ENCODE measurements around the gene THNSL1. TPM values are rescaled to one million over a fixed set of nuclear protein-coding genes. Genes with fewer than 3 reads are reported as not detected.

Gene THNSL1
- total and polyA plus RNA-seq, 2 of the 8 experiments (the other 6 are each of a cell fraction or from before 2014, with no cell fraction given), result 1.4 to 3.1 TPM

- TF ChIP-seq GABPA (IDR thresholded peaks at IDR 0.05; ENCODE audit: borderline replicate concordance, insufficient read depth, low read length) (no peak), BACH1 (IDR thresholded peaks at IDR 0.05; ENCODE audit: low read length) (no peak), CBX8 (IDR thresholded peaks at IDR 0.05; ENCODE audit: borderline replicate concordance, low read depth, low read length) (no peak), EZH2 (IDR thresholded peaks at IDR 0.05; ENCODE audit: low read depth, low read length, severe bottlenecking) (no peak), SP2 (IDR thresholded peaks at IDR 0.05; ENCODE audit: low read length) (no peak), KDM4A (IDR thresholded peaks at IDR 0.05; ENCODE audit: low read depth, low read length, severe bottlenecking) (no peak), POLR2AphosphoS5 (IDR thresholded peaks at IDR 0.05; ENCODE audit: low read depth, low read length) (no peak), CREB1 (IDR thresholded peaks at IDR 0.05) (no peak), KDM5A (IDR thresholded peaks at IDR 0.05; ENCODE audit: low read length) (no peak)
- no peaks in the 10 kb centered on the region for H3K23me2 ChIP-seq (ENCODE audit: low read depth, low read length)
- no peak overlapping the region for H3K4me3 ChIP-seq (ENCODE audit: extremely low read depth in 1 of 4, insufficient read depth in 2 of 4, low read depth in 3 of 4, low read length in 4 of 4)
- no peak overlapping the region for H2BK20ac ChIP-seq (ENCODE audit: low read length)
- no peak overlapping the region for H2BK5ac ChIP-seq (ENCODE audit: low read depth, low read length)
- no peak overlapping the region for H3K4me2 ChIP-seq (ENCODE audit: insufficient read depth in 1 of 2, low read depth in 2 of 2, low read length in 2 of 2)
- ChIA-PET CTCF (ENCODE audit: partially characterized antibody) (interaction anchor here (0.5 kb wide), 1 partner anchor 1497 kb away, joined by 4 read pairs; no protein-coding TSS in a partner anchor), POLR2A (ENCODE audit: partially characterized antibody) (no interaction called here)
- FAIRE-seq, result no peak
- no peak overlapping the region for H3K9ac ChIP-seq (replicated peaks in 1 of 4; ENCODE audit: extremely low read depth in 1 of 4, low read depth in 3 of 4, low read length in 3 of 4)
- no peak overlapping the region for H3K18ac ChIP-seq (ENCODE audit: extremely low read depth, low read length)
- no peak overlapping the region for H2AK5ac ChIP-seq (ENCODE audit: low read depth, low read length)
- no peak overlapping the region for H3K14ac ChIP-seq (ENCODE audit: insufficient read length)
- H2BK120ac ChIP-seq (replicated peaks; ENCODE audit: low read depth, low read length), result no peak overlapping the region
- no peak overlapping the region for H3K23ac ChIP-seq (ENCODE audit: insufficient read length)
- no peaks in the 10 kb centered on the region for H3K79me2 ChIP-seq (ENCODE audit: control insufficient read depth in 1 of 2, insufficient read depth in 2 of 2, low read length in 2 of 2)
- no peak overlapping the region for H3K56ac ChIP-seq (replicated peaks; ENCODE audit: insufficient read length, low read depth, low read length)
- H3K4me1 ChIP-seq (replicated peaks in 1 of 4; ENCODE audit: control insufficient read depth in 3 of 4, insufficient read depth in 4 of 4, low read length in 3 of 4), result no peaks in the 10 kb centered on the region
- H4K20me1 ChIP-seq (replicated peaks in 1 of 2; ENCODE audit: control insufficient read depth in 1 of 2, insufficient read depth in 2 of 2, low read length in 2 of 2), result no peaks in the 10 kb centered on the region
- no peaks in the 10 kb centered on the region for H3K9me3 ChIP-seq (ENCODE audit: insufficient read depth in 2 of 2, low read depth in 1 of 2, low read length in 1 of 2)
- no peak overlapping the region for H4K91ac ChIP-seq (replicated peaks; ENCODE audit: insufficient read length, low read length)
- H3K27ac ChIP-seq (ENCODE audit: low read depth, low read length), result no peak overlapping the region
- H3K36me3 ChIP-seq (ENCODE audit: control insufficient read depth in 2 of 4, insufficient read depth in 4 of 4, low read length in 3 of 4), result no peaks in the 10 kb centered on the region
- H3K4ac ChIP-seq (replicated peaks; ENCODE audit: insufficient read length, low read depth, low read length), result no peak overlapping the region
- H2AFZ ChIP-seq (ENCODE audit: low read length), result no peak overlapping the region
- no peak overlapping the region for H2BK15ac ChIP-seq (ENCODE audit: low read length)
- no peak overlapping the region for H4K8ac ChIP-seq (ENCODE audit: extremely low read depth, insufficient read depth, low read length)
- no peaks in the 10 kb centered on the region for H3K79me1 ChIP-seq (ENCODE audit: low read depth, low read length)
- H4K5ac ChIP-seq (ENCODE audit: insufficient read length, low read depth, low read length), result no peak overlapping the region
- no peak for DNase-seq (ENCODE audit: low read depth in 1 of 2, low spot score in 2 of 2)
- H3K27me3 ChIP-seq (replicated peaks in 1 of 4; ENCODE audit: control insufficient read depth in 3 of 4, extremely low read depth in 1 of 4, insufficient read depth in 3 of 4, low read length in 3 of 4), result no peaks in the 10 kb centered on the region
- H2BK12ac ChIP-seq (ENCODE audit: low read depth, low read length), result no peak overlapping the region
Measured at GRCh38 chr10:24995072-24995471, 21.3 kb upstream of the THNSL1 start.
